Subcutaneous adipose tissue (tissue), 4 donors: Measurements from ENCODE around the gene NGFR. TPM values are rescaled to one million over a fixed set of nuclear protein-coding genes. Genes with fewer than 3 reads are reported as not detected.

Experiments used
- CTCF ChIP-seq: fragments of 450-650 bp; IDR thresholded peaks from one replicate; pipeline ENCODE4 v1.5.1; 2016; ENCODE audit warnings: low read depth, mild to moderate bottlenecking, control low read depth, antibody characterized with exemption, moderate library complexity
- total RNA-seq, 4 donors: library from RNA; depleted of rRNA; stranded (reverse); fragments of >200 nt; gene quantifications; one replicate each; pipeline ENCODE4 v1.1.0, GENCODE V29; 2016

Gene NGFR
- total RNA-seq, 4 donors from 2014 or later, result 0.51 to 2.8 (median 1.9) TPM

- TF ChIP-seq CTCF, result no peak
These were observed 50.9 kb downstream of the NGFR start for GRCh38 chr17:49545806-49546545.

GRCh38 chr17:49546546-49547535 is 51.7 kb downstream of the NGFR start:
- TF ChIP-seq CTCF, result no peak

- TF ChIP-seq CTCF, result no peak
These were observed 52.5 kb downstream of the NGFR start for GRCh38 chr17:49547566-49547965.

- TF ChIP-seq CTCF, result no peak
These were observed 53.0 kb downstream of the NGFR start for GRCh38 chr17:49548051-49548505.

GRCh38 chr17:49548506-49549310 is 53.6 kb downstream of the NGFR start:
- TF ChIP-seq CTCF, result no peak

- no peak for TF ChIP-seq CTCF
These were observed 54.2 kb downstream of the NGFR start for GRCh38 chr17:49549311-49549605.
